Stimulated activated naive CD4-positive, alpha-beta T cell treated with Interleukin-2 at 50 U/mL for 16 hours (primary cell): ENCODE measurements around the gene RBBP5.
"Not testable (repeated sequence)": the region's sequence is repeated elsewhere in the genome, so short reads cannot be mapped to it uniquely, and the experiment has no call there.

Experiments
- DNase-seq: peaks from one replicate; lab custom pipeline; 2025; lab: John Stamatoyannopoulos, UW

The RBBP5 gene

GRCh38 chr1:205121660-205122488 lies at the start of gene RBBP5:
Gene RBBP5, minus strand, starts transcription at chr1:205121978. Its CDS starts 105 bp downstream, at chr1:205121873.
- peak; percentile 92 for DNase-seq

- DNase-seq = no peak
Observed at GRCh38 chr1:205171369-205171768, 49.6 kb upstream of the RBBP5 start.

GRCh38 chr1:205170532-205171269 lies 48.9 kb upstream of the RBBP5 start:
- no peak for DNase-seq

- no peak for DNase-seq
Observed at GRCh38 chr1:205169248-205169647, 47.5 kb upstream of the RBBP5 start.

- no peak for DNase-seq
Observed at GRCh38 chr1:205168291-205168690, 46.5 kb upstream of the RBBP5 start.

- no peak for DNase-seq
Observed at GRCh38 chr1:205162301-205162700, 40.5 kb upstream of the RBBP5 start.

GRCh38 chr1:205161076-205161475 lies 39.3 kb upstream of the RBBP5 start:
- no peak for DNase-seq

- DNase-seq = no peak
Observed at GRCh38 chr1:205158048-205158616, 36.4 kb upstream of the RBBP5 start.

- not testable (repeated sequence) for DNase-seq
Observed at GRCh38 chr1:205155665-205156377, 34.0 kb upstream of the RBBP5 start.

- no peak for DNase-seq
Observed at GRCh38 chr1:205152505-205152904, 30.7 kb upstream of the RBBP5 start.

GRCh38 chr1:205150651-205151428 lies 29.1 kb upstream of the RBBP5 start:
- no peak for DNase-seq

- no peak for DNase-seq
Observed at GRCh38 chr1:205147191-205147835, 25.5 kb upstream of the RBBP5 start.

- DNase-seq = no peak
Observed at GRCh38 chr1:205144751-205145150, 23.0 kb upstream of the RBBP5 start.

- no peak for DNase-seq
Observed at GRCh38 chr1:205144046-205144720, 22.4 kb upstream of the RBBP5 start.

- no peak for DNase-seq
Observed at GRCh38 chr1:205142102-205142469, 20.3 kb upstream of the RBBP5 start.

GRCh38 chr1:205141236-205142101 lies 19.7 kb upstream of the RBBP5 start:
- peak; percentile 44 for DNase-seq

- DNase-seq = no peak
Observed at GRCh38 chr1:205140113-205140512, 18.3 kb upstream of the RBBP5 start.

GRCh38 chr1:205137901-205138300 lies 16.1 kb upstream of the RBBP5 start:
- no peak for DNase-seq

GRCh38 chr1:205133287-205133686 lies 11.5 kb upstream of the RBBP5 start:
- no peak for DNase-seq
